Thyroid gland (tissue), 4 donors: ENCODE measurements around the gene WDR77.

Source experiments
- CTCF ChIP-seq, 6 experiments: fragments of 200-600 bp in 3 of 6; fragments of 450-650 bp in 3 of 6; sonication (generic) in 3 of 6; IDR thresholded peaks; one replicate each; pipeline ENCODE4 v1.5.1; 2016 to 2019; ENCODE audit warnings: antibody characterized with exemption in 6 of 6, mild to moderate bottlenecking in 2 of 6, inconsistent platforms in 1 of 6, moderate library complexity in 1 of 6
- POLR2A ChIP-seq, 2 donors: fragments of 450-650 bp; IDR thresholded peaks; one replicate each; pipeline ENCODE4 v1.6.1; 2017; ENCODE audit warnings: antibody characterized with exemption in 2 of 2, mild to moderate bottlenecking in 2 of 2, moderate library complexity in 1 of 2

DNA sequence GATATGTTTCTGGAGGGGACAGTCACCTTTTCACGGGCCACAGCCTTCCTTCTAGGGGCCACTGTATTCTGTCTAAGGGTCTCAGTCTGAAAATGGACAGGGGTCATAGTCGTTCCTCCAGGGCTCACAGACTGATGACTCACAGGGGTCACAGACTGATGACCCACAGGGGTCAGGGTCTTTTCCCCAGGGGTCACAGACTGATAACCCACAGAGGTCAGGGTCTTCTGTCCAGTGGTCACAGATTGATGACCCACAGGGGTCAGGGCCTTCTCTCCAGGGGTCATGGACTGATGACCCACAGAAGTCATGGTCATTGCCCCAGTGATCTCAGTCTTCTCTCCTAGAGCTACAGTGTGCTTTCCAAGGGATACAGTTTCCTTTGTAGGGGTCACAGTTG is 34.3 kb downstream of the WDR77 start:
- TF ChIP-seq CTCF (IDR thresholded peaks at IDR 0.05), result no peak
- no peak for TF ChIP-seq POLR2A (IDR thresholded peaks at IDR 0.05)
